ENCODE data around the gene TERT. TPM values are rescaled to one million over a fixed set of nuclear protein-coding genes. Genes with fewer than 3 reads are reported as not detected.

The TERT gene
- total RNA-seq, 2 experiments from 2014 or later = 156 to 198 TPM

- no peak overlapping the region for H3K4me3 ChIP-seq (ENCODE audit: low read depth, low read length, poor library complexity, severe bottlenecking)
- no peak for DNase-seq (ENCODE audit: low spot score)
- no peaks in the 10 kb centered on the region for H3K36me3 ChIP-seq (ENCODE audit: insufficient read depth, low read length)
- TF ChIP-seq CTCF (conservative IDR thresholded peaks at IDR 0.05; ENCODE audit: low read length) = no peak
- no peak for TF ChIP-seq EZH2phosphoT487 (IDR thresholded peaks at IDR 0.05; ENCODE audit: borderline replicate concordance, low read depth, low read length)
- ChIA-PET POLR2A (no interaction called here), CTCF (ENCODE audit: unreplicated experiment) (no interaction called here)
- no TSS peak for BruUV-seq (replicated peaks)
- H3K9me2 ChIP-seq (ENCODE audit: insufficient read depth, low read length) = no peaks in the 10 kb centered on the region
- intact Hi-C loops (cut with micrococcal nuclease; ENCODE audit: unreplicated experiment) = no loop called here
- H4K20me1 ChIP-seq (ENCODE audit: insufficient read depth, low read length) = no peaks in the 10 kb centered on the region
- no peaks in the 10 kb centered on the region for H3K79me2 ChIP-seq (ENCODE audit: insufficient read depth, low read depth, low read length)
- no peak overlapping the region for H3K27ac ChIP-seq (ENCODE audit: low read depth, low read length, poor library complexity, severe bottlenecking)
- H3K4me2 ChIP-seq (ENCODE audit: low read length) = no peak overlapping the region
- H3K4me1 ChIP-seq (ENCODE audit: insufficient read depth, low read length, poor library complexity, severe bottlenecking) = peaks cover 3% of the 10 kb centered on the region
- no peak overlapping the region for H2AFZ ChIP-seq (ENCODE audit: low read length)
- H3K9me3 ChIP-seq (ENCODE audit: low read length) = no peaks in the 10 kb centered on the region
Measured at GRCh38 chr5:1226231-1226630, 68.6 kb downstream of the TERT start.

- POLR2A ChIA-PET = no interaction called here
- no peaks in the 10 kb centered on the region for H3K9me2 ChIP-seq (ENCODE audit: insufficient read depth, low read length)
- CTCF ChIA-PET (ENCODE audit: unreplicated experiment) = no interaction called here
- DNase-seq (ENCODE audit: low spot score) = no peak
- no peak within 1 kb of the TSS for H2AFZ ChIP-seq (ENCODE audit: low read length)
- TF ChIP-seq EZH2phosphoT487 (IDR thresholded peaks at IDR 0.05; ENCODE audit: borderline replicate concordance, low read depth, low read length) (no peak), CTCF (conservative IDR thresholded peaks at IDR 0.05; ENCODE audit: low read length) (no peak)
- H3K27ac ChIP-seq (ENCODE audit: low read depth, low read length, poor library complexity, severe bottlenecking) = no peak within 1 kb of the TSS
- no TSS peak for BruUV-seq (replicated peaks)
- H4K20me1 ChIP-seq (ENCODE audit: insufficient read depth, low read length) = no peaks in the 10 kb centered on the region
- intact Hi-C loops (cut with micrococcal nuclease; ENCODE audit: unreplicated experiment) = no loop called here
- peaks cover 3% of the 10 kb centered on the region for H3K4me1 ChIP-seq (ENCODE audit: insufficient read depth, low read length, poor library complexity, severe bottlenecking)
- H3K36me3 ChIP-seq (ENCODE audit: insufficient read depth, low read length) = no peaks in the 10 kb centered on the region
- H3K9me3 ChIP-seq (ENCODE audit: low read length) = no peaks in the 10 kb centered on the region
- no peaks in the 10 kb centered on the region for H3K79me2 ChIP-seq (ENCODE audit: insufficient read depth, low read depth, low read length)
- H3K4me3 ChIP-seq (ENCODE audit: low read depth, low read length, poor library complexity, severe bottlenecking) = no peak within 1 kb of the TSS
- no peak within 1 kb of the TSS for H3K4me2 ChIP-seq (ENCODE audit: low read length)
Measured at GRCh38 chr5:1225081-1225480, 69.8 kb downstream of the TERT start, which contains the start of gene SLC6A18. Gene SLC6A18, plus strand, starts transcription at chr5:1225381. Its CDS starts 97 bp downstream, at chr5:1225478.

- Histone ChIP-seq H3K4me2 (ENCODE audit: low read length) (no peak overlapping the region), H4K20me1 (ENCODE audit: insufficient read depth, low read length) (no peaks in the 10 kb centered on the region), H3K27ac (ENCODE audit: low read depth, low read length, poor library complexity, severe bottlenecking) (no peak overlapping the region), H3K9me3 (ENCODE audit: low read length) (no peaks in the 10 kb centered on the region), H2AFZ (ENCODE audit: low read length) (no peak overlapping the region), H3K79me2 (ENCODE audit: insufficient read depth, low read depth, low read length) (no peaks in the 10 kb centered on the region), H3K4me1 (ENCODE audit: insufficient read depth, low read length, poor library complexity, severe bottlenecking) (peaks cover under 1% of the 10 kb centered on the region), H3K4me3 (ENCODE audit: low read depth, low read length, poor library complexity, severe bottlenecking) (no peak overlapping the region), H3K36me3 (ENCODE audit: insufficient read depth, low read length) (no peaks in the 10 kb centered on the region), H3K9me2 (ENCODE audit: insufficient read depth, low read length) (no peaks in the 10 kb centered on the region)
- no peak for DNase-seq (ENCODE audit: low spot score)
- BruUV-seq (replicated peaks) = no TSS peak
- POLR2A ChIA-PET = no interaction called here
- CTCF ChIA-PET (ENCODE audit: unreplicated experiment) = no interaction called here
- TF ChIP-seq EZH2phosphoT487 (IDR thresholded peaks at IDR 0.05; ENCODE audit: borderline replicate concordance, low read depth, low read length) (no peak), CTCF (conservative IDR thresholded peaks at IDR 0.05; ENCODE audit: low read length) (no peak)
- intact Hi-C loops (cut with micrococcal nuclease; ENCODE audit: unreplicated experiment) = no loop called here
Measured at GRCh38 chr5:1224631-1225030, 70.2 kb downstream of the TERT start.
